ENCODE data around the gene ANTXRL.
"Not testable (repeated sequence)": the region's sequence is repeated elsewhere in the genome, so short reads cannot be mapped to it uniquely, and the experiment has no call there.

ANTXRL gene

DNA sequence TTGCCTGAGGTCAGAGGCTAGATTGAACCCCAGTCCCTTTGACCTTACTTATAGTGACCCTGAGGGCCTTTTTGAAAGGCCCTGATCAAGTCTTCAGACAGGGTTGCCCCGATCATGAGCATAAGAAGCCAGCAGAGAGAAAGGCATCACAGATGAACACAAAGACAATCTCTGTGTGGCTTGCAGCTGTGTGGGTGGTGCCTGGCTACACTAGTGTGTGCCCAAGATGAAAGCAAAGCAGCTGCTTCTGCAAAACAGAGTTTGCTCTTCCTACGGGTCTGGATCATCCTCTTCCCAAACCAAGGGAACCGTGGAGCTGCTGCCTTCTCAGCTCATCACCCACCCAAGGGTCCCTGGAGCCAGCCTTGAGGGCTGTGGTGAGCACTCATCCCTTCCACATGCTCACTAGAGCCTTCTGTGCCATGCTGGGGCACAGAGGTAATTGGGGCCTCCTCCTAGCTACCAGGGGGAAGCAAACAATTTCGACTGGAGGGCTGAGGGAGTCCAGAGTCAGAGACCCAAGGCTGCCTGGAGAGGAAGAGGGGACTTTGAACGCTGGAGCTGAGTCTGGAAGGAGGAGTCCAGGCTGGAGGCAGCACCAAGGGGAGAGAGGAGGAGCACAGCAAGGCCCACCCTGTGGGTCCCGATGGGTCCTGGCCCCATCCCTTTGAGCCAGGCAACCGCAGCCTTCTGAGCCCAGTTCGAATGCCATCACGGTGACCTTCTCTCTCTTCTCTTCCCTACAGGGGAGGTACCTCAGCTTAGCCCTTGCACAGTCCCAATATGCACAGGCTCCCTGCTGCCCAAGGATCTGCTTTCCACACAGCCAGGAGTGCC is 42.3 kb downstream of the ANTXRL start:
- DNase-seq (ENCODE audit: low read depth in 3 of 3), result no peak

DNA sequence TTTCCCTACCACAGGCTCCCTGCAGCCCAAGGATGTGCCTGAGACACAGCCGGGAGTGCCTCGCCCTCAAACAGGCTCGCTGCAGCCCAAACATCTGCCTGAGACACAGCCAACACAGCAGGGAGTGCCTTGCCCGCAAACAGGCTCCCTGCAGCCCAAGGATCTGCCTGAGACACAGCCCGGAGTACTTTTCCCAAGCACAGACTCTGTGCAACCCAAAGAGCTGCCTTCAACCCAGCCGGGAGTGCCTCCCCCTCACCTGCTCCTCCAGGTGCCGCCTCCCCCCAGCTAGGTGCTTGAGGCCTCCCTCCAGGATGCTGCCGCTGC is 42.9 kb downstream of the ANTXRL start:
- DNase-seq (ENCODE audit: low read depth in 3 of 3), result no peak

DNA sequence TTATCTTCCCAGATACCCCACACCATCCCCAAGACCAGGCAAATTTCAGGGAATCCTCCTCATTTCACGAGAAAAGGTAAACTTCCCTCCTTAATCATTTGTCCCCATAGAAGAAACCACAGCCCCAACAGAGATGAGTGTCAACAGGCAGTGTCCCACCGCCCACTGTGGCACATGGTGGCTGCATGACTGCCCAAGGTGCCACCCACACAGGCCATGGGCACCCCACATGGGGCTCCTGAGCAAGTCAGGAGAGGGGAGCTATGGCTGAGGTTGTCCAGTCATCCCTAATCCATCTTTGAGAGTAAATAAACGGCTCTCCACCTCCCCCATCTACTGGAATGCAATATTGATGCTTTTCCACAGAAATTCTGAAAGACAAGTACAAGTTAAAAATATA is 44.1 kb downstream of the ANTXRL start:
- no peak for DNase-seq (ENCODE audit: low read depth in 3 of 3)

DNA sequence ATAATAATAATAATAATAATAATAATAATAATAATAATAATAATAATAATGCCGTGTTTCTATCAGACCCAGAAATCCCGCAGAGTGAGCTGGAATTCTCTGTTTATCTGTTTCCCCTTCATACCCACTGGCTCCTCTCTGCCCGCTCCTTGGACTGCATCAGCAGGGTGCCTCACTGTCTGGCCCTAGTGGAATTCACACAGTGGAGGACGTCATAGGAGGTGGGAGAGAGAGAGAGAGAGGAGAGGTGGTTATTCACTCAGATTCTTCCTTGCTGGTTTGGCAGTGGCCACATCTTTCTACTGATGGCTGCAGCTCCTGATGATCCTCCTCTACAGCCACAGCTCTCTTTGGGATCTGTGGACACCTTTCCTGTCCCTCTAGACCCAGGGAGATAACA is 78.7 kb downstream of the ANTXRL start:
- DNase-seq (ENCODE audit: low read depth in 3 of 3), result not testable (repeated sequence)

DNA sequence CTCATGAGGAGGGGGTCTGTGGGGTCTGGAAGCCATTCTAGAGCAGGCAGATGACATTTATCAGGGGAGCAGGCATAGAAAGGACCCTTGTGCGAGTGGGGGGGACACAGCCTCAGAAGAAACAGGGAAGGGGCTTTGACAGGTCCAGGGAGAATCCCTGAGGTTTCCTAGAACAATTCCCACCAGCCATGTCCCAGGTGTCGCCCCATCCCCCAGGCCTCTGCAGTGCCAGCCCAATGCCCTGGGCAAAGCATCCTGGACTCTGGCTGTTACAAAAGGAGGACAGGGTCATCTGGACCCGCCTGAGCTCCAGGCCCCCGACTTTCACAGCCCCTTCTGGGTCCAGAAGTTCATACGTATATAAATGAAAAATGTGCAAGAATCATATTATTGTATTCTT is 80.4 kb downstream of the ANTXRL start:
- not testable (repeated sequence) for DNase-seq (ENCODE audit: low read depth in 3 of 3)

DNA sequence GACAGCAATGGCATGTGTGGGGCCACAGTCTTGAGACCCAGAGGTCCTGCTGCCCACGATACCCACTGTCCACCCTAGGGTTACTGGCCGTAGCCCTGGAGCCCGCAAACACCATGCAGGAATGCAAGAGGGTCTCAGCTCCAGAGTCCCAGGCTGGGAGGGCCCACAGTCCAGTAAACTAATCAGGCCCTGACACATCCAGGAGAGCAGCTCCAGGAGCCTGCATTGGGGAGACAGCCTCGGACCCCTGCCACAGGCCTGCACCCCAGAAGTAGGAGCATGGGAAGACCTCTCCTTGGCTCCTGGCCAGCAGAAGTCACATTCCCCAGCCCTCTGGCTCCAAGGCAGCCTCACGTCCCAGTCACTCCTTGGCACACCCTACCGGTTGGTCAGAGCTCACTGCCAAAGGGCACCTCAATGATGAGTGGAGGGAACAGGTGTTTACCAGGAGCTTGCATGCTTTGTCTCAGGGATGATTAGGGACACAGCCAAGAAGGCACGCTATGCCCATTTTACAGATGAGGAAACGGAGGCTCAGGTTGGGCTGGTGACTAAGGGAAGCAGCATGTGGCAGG is 81.0 kb downstream of the ANTXRL start:
- not testable (repeated sequence) for DNase-seq (ENCODE audit: low read depth in 3 of 3)

DNA sequence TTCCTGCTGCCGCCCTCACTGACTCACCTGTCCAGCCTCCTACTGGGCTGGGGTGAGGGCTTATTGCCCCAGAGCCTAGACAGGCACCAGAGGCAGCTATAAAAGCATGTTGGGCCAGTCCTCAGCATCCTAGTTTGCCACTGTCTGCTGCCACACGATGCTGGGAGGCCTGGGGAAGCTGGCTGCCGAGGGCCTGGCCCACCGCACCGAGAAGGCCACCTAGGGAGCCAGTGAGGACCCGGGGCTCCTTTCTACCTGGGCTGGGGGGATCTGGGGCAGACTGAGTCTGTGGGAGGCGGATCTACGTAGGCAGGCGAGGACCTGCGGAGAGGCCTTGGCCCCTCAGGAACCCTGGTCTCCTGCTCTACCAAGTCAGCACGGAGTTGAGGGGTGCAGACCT is 82.2 kb downstream of the ANTXRL start:
- DNase-seq (ENCODE audit: low read depth in 3 of 3), result not testable (repeated sequence)

DNA sequence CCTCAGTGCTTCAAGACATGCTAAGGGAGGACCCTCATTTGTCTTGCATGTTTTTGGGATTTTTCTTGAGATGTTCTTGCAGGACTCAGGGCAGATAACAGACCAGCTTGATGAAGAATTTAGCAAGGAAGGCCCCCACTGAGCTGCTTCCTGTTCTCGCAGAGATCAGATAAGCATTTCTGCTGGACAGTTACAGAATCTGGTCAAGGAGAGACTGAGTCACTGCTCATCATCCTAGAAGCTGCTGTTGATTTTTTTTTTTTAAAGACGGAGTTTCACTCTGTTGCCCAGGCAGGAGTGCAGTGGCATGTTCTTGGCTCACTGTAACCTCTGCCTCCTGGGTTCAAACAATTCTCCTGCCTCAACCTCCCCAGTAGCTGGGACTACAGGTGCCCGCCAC is 87.6 kb downstream of the ANTXRL start:
- DNase-seq (ENCODE audit: low read depth in 3 of 3), result not testable (repeated sequence)

DNA sequence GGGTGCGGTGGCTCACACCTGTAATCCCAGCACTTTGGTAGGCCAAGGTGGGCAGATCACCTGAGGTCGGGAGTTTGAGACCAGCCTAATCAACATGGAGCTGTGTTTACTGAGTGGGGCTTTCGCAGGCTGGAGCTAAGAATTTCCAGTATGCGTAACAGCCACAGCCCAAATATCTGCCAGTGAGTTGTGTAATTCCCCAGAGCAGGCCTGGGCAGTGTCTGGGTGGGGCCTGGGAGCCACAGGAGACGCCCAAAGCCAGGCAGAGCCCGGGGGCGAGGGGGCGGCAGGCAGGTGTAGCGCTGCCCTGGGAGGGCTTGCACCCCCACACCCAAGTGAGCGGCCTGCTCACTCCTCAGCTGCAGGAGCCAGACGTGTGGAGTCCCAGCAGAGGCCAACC is 88.6 kb downstream of the ANTXRL start, which contains the start of gene ANXA8L1:
ANXA8L1 (plus strand) TSS at position 371 of the 400 bp plus-strand sequence. CDS start 76 bp downstream, outside the sequence.
- DNase-seq (ENCODE audit: low read depth in 3 of 3), result not testable (repeated sequence)

DNA sequence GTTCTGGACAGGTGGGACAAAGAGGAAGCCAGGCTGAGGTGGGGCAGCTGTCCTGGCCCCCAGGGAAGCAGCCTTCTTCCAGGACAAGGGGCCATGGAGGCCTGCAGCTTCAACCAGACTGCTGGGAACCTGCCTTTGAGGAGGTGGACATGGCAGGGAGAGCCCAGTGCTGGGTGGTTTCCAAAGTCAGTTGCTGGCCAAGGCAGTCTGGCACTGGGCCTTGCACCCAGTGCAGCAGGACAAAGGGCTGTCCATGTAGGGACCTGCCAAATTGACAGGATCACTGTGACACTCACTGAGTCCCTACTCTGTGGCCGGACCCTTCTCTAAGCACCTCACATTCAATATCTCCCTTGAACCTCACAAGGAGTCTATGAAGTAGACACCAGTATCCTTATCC is 90.2 kb downstream of the ANTXRL start:
- not testable (repeated sequence) for DNase-seq (ENCODE audit: low read depth in 3 of 3)

DNA sequence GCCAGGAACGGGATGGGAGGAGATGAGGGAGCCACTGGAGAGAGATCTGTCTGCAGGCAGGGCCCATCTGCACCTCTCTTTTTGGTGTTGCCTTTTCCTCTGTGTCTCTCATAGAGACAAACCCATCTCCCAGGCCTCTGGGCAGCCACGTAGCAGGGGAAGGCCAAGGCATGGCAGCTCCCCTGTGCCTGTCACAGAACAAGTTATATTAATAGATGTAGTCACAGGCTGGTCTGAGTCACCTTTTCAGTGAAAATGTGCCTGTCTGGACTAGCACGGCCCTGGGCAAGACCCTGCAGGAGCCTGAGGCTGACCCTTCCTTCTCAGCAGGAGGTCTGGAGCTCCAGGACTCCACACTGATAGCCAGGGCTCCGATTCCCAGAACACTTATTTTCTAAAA is 90.9 kb downstream of the ANTXRL start:
- not testable (repeated sequence) for DNase-seq (ENCODE audit: low read depth in 3 of 3)

DNA sequence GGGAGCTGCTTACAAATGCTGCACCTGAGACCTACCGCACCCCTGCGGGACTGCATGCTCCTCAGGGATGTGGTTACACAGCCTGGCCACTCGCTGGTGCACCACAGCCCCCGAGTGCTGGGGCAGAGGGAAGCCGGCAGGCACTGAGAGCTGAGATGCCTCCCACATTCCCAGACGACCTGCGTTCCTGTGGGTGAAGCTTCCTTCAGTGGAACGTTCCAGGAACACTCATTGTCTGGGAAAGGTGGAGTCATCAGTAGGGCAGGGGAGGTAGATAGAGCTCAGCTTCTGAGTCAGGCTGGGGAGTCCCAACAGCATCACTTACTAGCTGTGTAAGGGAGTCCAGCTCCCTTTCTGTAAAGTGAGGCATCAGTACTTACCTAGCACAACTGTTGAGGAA is 91.3 kb downstream of the ANTXRL start:
- DNase-seq (ENCODE audit: low read depth in 3 of 3), result not testable (repeated sequence)

DNA sequence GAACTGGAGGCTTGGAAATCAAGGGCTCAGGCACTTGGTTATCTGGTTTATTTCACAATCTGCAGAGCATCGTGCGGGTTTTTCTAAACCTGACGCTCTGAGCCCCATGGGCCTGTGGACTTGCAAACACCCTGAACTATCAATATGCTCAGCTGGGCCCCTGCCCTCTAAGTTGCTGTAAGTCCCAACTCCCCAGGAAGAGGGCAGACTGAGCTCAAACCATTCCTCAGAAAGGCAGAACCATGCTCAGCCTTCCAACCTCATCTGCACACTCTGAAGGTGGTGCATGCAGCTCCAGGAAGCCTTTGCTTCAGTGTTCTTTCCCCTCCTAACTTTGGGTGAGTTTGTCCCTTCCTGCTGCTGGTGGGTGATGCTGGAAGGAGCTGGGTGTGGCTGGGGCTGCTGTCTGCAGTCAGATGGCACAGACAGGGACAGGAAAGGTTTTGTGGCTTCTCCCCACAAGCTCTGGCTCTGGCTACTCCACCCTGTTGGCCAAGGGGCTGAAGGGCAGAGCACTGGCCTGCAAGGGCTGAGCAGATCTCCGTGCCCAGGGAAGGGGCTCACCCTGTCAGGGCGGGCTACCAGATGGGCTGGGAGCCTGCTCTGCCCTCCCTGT is 92.5 kb downstream of the ANTXRL start:
- not testable (repeated sequence) for DNase-seq (ENCODE audit: low read depth in 3 of 3)

All from stimulated activated CD4-positive, alpha-beta T cell treated with anti-CD3 and anti-CD28 coated beads, TNF-alpha, amount 100 ng/mL, for 24 hours (primary cell).